Measurements from ENCODE around the gene CPEB3.
"Not testable (repeated sequence)": the region's sequence is repeated elsewhere in the genome, so short reads cannot be mapped to it uniquely, and the experiment has no call there.

Gene CPEB3

DNA sequence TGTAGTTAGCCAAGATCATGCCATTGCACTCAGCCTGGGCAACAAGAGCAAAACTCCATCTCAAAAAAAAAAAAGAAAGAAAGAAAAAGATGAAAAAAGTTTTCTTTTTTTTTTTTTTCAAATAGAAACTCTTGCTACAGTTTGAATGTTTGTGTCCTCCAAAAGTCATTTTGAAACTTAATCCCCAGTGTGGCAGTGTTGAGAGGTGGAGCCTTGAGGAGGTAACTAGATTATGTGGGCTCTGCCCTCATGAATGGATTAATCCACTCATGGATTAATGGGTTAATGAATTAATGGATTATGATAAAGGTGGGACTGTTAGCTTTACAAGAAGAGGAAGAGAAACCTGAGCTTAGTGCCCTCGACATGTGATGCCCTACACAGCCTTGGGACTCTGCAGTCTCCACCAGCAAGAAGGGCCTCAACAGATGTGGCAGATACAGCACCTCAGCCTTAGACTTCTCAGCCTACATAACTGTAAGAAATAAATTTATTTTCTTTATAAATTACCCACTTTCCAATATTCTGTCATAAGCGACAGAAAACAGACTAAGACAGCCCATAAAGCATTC, 25.1 kb downstream of the CPEB3 start:
- no peak for DNase-seq

DNA sequence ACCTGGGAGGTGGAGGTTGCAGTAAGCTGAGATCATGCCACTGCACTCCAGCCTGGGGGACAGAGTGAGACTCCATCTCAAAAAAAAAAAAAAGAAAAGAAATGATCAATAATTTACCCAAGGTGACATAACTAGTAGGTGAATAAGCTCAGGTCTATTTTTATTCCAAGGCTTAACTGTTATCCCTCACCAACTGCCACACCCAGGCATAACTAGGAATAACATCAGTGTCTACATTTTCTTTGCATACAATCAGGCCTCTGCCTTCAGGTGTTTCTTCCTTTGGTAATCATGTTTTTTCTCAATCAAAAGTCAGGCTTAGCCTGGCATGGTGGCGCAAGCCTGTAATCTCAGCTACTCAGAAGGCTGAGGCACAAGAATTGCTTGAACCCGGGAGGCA, 26.6 kb downstream of the CPEB3 start:
- DNase-seq, result no peak

DNA sequence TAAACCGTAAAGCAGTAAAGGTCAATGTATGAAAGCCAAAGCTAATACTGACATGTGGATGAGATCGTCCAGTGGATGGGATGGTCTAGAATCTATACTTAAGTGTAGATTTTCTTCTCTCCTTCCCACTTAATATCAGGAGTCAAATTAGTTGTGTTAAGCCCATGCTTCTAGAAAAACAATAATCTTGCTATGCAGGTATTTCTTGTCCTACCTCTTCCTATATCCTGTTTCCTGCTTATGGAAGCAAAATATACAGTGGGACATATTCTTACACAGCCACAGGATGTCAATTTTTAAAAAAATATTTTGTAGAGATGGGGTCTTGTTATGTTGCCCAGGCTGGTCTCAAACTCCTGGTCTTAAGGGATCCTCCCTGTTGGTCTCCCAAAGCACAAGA, 27.5 kb downstream of the CPEB3 start:
- DNase-seq, result no peak

- no peak for DNase-seq
Measured at GRCh38 chr10:92248566-92248965, 42.3 kb downstream of the CPEB3 start.

DNA sequence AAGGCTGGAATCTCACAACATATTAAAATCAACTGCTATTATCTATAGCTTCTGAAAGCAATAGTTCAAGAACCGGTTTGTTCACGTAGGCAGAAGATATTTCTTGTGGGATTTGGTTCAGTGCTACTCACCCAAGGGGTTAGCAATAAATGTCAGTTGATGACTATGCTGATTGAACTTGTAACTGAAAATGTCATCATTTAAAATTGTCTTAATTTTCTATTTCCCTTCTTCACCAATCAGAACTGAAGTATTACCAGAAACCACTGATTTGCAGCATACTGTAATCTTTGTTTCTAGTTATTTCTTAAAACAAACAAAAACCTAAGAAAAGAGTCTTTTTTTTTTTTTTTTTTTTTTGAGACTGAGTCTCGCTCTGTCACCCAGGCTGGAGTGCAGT, 46.1 kb downstream of the CPEB3 start:
- no peak for DNase-seq

DNA sequence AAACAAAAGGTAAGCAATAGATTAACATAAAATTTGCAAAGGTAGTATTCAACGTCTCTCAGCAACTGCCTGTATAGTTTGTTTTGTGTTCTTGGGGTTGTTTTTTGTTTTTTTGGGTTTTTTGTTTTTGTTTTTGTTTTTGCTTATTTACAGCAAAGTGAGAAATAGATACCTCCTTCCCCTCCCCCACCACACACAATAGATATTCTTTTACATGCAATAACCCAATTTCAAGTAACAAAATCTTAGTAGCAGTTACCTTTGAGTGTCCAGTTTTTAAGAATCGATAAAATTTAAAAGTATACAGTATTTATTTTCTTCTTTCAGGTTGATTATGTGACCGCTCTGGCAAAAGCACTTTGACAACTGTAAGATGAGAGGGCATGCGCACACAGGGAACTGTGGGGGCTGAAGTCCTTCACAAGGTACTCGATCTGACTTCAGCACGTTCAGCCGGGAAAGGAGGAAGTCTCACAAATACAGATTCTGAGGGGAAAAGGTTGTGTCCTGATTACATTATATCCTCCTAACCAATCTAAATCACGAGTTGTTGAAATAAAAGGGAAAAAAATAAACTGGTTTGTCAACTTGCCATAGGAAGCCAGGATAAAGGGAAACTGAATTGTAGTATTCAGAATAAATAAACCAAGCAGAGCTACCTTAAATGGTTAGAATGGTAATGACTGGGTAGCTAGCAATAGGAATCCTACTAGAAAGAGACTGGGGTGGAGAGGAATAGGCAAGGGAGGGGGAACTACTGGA, 47.8 kb downstream of the CPEB3 start:
- DNase-seq, result no peak

DNA sequence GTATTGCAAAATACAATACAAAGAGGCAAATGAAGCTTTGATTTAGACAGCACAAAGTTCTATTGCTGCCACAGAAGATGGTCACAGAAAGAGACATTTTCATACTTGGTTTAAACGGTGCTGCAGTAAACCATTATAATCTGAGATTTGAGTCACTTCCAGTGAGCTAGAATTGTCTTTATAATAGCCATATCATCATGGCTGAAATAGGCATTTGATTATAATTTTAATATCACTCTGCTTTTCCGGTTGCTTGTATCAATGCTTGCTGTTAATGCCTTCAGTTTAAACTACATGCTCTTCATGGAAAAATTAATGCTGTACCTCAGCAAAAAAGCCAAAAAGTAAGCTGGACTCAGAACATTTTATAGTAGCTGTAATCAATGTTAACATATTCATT, 48.5 kb downstream of the CPEB3 start:
- DNase-seq, result no peak

- DNase-seq, result no peak
Measured at GRCh38 chr10:92241501-92241900, 49.4 kb downstream of the CPEB3 start.

- no peak for DNase-seq
Measured at GRCh38 chr10:92241158-92241500, 49.7 kb downstream of the CPEB3 start.

- DNase-seq, result no peak
Measured at GRCh38 chr10:92240289-92241157, 50.4 kb downstream of the CPEB3 start.

DNA sequence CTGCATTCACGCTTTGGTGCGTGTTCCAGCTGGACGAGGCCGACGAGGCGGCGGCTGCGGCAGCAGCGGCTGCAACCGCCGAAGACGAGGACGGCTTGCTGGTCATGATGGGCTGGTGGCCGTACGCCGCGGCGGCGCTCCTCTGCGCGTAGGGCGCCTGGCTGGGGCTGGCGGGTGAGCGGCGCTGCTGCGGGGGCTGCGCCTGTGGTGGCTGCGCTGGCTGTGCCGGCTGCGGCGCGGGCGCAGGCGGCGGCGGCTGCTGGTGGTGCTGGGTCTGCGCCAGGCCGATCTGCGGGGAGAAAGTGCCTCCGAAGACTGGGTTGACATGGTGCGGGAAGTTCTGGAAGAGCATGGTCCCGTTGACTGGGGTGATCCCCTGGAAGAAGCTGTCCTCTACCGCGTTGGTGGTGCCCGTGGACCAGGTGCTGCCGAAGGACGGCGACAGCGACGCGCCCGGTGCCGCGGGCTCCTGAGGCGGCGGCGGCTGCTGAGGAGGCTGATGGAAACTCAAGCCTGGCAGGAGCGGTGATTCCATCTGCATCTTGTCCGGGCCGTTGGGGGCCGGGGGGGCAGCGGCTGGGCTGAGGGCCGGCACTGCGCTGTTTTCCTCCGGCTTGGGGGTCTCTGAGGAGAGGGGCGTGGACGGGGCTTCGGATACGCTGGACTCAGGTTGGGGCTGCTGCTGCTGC, 51.1 kb downstream of the CPEB3 start:
- DNase-seq, result no peak

- no peak for DNase-seq
Measured at GRCh38 chr10:92239151-92239599, 51.7 kb downstream of the CPEB3 start.

DNA sequence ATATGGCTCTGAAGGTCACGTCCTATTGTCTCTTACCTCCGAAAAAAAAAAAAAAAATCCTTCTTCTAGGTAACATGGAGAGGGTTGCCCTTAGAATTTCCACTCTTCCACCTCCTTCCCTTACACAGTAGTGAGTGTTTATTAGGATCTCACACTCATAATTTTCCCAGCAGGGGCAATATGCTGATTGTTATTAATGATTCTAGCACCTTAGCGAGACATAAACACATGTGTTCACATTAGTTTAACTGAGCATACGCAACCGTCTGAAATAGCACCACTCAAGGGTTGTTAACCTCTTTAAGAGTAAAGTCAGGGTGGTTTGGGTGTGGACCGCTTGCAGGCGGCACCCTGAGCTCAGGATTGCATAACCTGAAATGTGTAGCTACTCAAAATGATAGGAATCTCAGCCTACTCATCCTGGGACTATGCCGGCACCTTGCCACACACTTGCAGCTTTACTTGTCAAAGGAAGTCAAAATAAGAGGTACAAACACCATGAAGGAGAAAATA, 52.2 kb downstream of the CPEB3 start:
- DNase-seq, result no peak

- DNase-seq, result no peak
Measured at GRCh38 chr10:92238054-92238585, 52.8 kb downstream of the CPEB3 start.

DNA sequence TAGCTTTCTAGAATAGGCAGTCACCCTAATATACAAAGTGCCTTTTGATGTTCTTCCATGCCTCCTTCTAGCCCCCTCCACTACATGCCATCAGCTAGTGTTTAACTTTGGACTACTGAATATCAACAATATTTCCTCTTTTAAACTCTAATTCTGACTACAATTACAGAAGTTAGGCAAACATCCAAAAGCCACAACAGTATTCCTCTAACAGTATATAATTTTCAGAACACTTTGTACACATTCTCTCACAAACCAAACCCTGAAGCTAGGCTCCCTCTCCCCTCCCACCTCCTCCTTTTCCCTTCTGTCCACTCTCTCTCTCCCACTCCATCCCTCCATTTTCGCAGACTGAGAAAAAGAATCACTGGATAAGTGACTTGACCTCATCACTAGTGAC, 59.7 kb downstream of the CPEB3 start:
- DNase-seq, result no peak

- DNase-seq, result no peak
Measured at GRCh38 chr10:92222603-92223262, 68.1 kb downstream of the CPEB3 start.

- DNase-seq, result no peak
Measured at GRCh38 chr10:92219559-92219958, 71.3 kb downstream of the CPEB3 start.

- DNase-seq, result no peak
Measured at GRCh38 chr10:92218569-92218968, 72.3 kb downstream of the CPEB3 start.

- DNase-seq, result not testable (repeated sequence)
Measured at GRCh38 chr10:92216608-92217007, 74.3 kb downstream of the CPEB3 start.

- DNase-seq, result not testable (repeated sequence)
Measured at GRCh38 chr10:92215222-92215621, 75.7 kb downstream of the CPEB3 start.

DNA sequence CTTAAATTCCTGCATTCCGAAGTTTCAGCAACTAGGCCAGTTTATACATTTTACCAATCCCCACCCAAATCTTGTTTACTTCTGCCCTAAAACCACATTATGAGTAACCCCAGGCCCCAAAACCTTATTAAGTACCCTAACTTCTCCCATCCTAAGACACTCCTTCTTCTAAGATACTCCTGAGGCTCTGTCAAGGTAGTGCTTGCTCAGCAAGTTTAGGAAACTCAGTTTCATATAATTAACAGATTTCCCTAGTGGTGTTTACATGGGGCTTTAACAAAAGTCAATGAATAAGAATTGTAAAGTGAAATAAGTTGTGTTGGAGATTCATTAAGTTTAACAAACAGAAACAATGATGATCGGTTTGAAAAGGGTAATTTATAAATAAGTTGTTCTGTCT, 77.8 kb downstream of the CPEB3 start:
- no peak for DNase-seq

- no peak for DNase-seq
Measured at GRCh38 chr10:92208736-92209135, 82.1 kb downstream of the CPEB3 start.

Measured in cortex of kidney (tissue), 1 donor.